NCI-H510A (cell line): ENCODE measurements around the gene PLD1.

Experiments
- DNase-seq: peaks from one replicate; lab custom pipeline; 2025; lab: John Stamatoyannopoulos, UW

The PLD1 gene

DNA sequence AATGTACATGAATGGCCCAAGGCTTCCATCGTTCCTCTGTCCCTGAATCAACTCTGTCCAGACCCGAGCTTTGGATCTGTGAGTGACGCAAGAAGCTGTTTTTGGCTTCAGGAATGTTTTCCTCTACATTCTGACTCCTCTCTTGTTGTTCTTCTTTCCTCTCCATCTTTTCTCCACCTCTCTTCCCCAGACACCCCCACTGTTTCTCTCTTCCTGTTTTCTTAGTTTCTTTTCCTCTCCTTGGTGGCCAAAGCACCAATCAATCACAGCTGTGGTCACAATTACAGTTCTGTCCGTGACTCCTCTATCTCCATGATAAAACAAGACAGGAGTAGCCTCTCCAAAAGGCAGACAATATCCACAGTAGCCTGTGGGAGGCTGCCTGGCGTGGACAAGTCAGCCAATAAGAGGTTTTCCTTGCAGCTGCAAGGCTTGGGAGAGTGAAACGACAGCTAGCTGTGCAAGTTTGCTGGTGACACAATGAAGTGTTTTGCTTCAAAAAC lies 28.0 kb upstream of the PLD1 start:
- DNase-seq, result no peak

DNA sequence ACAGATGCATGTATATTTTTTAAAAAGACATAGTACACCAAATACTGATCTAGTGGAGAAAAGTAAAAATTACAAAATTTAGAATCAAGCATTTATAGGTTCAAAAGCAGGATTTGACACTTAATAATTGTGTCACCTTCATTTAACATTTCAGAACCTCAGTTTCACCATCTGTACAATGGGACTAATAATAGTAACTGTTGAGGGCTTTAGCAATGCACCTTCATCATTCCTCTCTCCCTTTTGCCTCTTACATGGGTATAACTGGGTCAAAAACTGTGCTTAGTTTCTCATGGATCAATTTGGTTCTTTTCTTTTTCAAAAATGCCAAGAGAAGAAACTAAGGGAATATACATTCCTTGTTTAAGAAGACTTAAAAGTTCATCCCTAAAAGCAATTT lies 27.4 kb upstream of the PLD1 start:
- DNase-seq, result no peak

DNA sequence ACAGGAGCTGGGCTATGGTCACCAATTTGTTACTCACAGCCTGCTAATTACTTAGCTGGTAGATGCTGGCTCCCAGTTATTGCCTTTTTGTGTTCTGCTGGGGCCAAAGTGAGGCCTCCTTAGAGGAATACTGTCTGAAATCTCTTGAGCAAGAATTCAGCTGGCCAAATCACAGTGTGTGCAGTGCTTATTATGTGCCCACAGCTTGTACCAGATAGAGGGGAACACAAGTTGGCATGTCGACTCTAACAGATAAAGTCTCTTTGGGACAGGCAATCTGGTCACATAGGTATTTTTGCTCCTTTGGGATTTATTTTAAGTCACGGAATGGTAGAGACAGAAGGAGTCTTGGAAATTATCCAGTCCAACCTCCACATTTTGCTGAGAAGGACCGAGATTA lies 26.6 kb upstream of the PLD1 start:
- no peak for DNase-seq

DNA sequence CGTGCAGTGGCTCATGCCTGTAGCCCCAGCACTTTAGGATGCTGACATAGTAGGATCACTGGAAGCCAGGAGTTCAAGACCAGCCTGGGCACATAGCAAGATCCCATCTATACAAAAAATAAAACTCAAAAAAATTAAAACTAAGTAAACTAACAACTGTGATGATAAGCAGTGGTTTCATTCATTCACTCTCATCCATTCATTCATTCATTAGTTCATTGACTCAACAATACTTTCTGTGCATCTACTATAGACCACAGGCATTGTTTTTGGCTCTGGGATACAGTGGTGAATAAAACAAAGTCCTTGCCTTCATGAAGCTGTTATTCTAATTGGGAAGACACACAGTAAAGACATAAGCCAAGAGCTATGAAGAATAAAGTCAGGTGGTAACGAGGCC lies 25.3 kb upstream of the PLD1 start:
- no peak for DNase-seq

DNA sequence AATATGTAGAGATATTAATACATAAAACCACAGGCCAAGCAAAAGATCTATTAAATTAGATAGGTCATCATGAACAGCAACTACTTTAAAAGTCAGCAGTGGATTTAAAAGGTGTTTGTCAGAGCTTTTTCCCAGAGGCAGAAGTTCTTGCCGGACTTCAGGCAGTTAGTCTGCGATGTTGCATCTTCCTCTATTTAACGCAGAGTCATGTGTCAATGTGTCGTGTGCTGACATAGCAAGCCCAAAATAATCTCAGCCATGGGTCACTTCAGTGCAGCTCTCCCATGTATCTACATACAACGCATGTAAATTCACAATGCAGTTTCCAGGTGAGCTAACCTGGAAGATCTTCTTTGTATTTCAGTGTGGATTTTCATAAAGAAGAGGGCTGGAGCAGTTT lies 24.8 kb upstream of the PLD1 start:
- no peak for DNase-seq

DNA sequence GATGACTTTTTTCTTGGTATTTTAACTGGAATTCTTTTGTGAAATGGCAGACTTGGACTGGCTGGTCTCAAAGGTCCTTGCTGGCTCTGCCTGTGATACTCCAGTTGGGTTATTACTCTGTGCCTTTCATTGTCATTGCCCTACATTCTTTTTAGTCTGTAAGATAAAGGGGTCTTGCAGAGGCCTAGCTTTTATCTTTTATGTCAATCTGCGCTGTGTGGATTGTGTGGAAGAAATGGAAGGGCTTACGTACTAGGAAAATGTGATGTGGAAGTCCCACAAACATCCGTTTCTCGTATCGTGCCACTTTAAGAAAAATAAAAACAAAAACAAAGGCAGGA lies 24.1 kb upstream of the PLD1 start:
- no peak for DNase-seq

DNA sequence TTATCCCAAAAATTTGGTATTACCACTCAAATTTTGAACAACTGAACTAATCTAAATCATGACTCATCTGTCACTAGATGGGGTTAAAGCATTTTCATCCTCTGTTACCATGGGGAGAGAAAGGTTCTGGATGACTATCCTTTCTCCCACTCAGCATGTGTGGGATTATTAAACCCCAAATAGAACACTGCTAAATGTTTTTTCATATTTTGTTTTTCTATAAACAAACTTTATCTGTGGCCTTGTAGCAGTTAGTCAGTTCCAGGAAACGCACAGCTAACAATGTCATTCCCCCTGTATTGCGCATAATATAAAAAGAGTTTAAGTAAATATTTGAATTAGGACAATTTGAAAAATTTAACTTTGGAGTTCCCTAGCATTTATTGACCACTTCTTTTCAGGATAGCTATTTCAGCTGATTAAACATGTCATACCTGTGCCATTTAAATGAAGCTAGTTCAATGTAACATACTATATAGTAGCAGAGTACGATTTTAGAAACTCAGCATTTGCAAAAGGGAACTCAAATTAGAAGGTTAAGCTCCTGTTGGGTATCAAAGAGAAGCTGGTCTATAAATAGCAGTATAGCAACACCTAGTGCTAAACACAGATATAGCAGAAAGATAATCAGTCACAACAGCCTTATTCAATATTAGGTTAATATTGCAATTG lies 23.6 kb upstream of the PLD1 start:
- DNase-seq, result no peak

DNA sequence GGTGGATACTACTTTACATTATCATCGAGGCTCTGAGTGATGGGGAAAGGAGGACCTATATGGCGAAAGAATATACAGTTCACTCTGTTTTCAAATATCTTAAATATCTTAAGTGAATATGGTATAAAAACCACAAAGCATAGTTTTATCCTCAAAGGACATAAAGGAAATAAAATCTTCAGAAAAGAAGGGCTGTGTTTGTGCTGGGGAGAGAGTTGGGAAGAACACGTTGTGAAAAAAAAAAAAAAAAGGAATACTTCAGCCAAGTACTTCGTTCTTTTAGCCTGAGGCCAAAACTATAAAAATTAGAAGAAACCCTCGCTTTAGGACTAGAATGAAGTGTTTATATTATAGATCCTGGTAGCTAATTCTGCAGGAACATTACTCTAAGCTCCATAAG lies 22.7 kb upstream of the PLD1 start:
- no peak for DNase-seq

DNA sequence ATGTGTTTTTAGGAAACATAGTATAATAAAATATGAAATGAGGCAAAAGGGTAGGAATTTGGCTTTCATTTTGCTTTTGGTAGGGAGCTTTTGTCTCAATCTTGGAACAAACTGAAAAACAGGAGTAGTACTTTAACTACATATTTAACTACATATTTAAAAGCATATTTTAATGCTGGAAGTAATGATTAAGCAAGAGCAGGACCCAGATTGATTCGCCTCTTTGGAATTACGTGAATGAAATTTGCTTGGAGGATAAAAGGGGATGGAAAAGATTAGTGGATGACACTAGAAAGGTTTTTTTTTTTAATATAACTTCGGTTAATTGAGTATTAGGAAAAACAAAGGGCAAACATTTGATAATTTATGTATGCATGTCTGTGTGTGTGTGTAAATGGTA lies 21.7 kb upstream of the PLD1 start:
- no peak for DNase-seq

DNA sequence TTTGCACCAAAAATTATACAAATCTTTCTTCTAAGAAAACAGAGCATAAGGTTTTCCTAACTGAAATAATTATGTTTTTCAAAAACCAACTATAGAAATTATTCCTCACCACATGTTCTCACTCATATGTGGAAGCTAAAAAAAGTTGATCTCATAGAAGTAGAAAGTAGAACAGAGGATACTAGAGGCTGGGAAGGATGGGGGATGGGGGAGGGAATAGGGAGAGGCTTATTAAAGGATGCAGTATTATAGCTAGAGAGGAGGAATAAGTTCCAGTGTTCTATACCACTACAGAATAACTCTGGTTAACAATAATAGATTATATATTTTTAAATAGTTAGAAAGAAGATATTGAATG lies 20.2 kb upstream of the PLD1 start:
- DNase-seq, result no peak

DNA sequence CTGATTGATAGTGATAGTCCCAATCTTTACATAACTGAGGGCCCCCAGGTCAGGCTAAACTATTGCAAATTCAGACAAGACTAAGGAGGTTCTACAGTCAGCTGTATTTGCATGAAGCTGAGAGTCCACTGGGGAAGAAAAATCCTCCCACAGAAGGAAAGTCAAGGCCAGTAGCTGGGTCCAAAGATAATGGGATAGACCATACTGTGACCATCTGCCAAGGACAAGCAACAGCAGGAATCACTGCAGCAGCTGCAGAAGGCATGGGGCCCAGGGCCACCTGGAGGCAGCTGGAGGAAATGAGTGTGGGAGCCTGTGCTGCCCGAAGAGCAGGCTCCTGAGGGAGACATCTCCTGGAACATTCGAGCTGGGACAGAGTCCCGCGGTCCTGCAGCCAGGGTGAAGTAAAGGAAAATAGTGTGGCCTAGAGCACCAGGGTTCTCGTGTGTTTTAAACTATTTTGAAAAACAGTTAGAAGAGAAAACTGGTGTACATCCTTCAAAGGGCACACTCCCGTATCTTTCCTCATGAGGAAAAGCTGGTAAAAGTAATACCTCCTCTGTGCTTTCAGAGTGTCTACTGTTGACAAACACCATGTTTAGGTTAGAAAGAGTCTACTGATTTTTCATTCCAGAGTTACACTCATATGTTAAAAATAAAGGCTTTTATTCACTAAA lies 19.7 kb upstream of the PLD1 start:
- peak; percentile 71 for DNase-seq

DNA sequence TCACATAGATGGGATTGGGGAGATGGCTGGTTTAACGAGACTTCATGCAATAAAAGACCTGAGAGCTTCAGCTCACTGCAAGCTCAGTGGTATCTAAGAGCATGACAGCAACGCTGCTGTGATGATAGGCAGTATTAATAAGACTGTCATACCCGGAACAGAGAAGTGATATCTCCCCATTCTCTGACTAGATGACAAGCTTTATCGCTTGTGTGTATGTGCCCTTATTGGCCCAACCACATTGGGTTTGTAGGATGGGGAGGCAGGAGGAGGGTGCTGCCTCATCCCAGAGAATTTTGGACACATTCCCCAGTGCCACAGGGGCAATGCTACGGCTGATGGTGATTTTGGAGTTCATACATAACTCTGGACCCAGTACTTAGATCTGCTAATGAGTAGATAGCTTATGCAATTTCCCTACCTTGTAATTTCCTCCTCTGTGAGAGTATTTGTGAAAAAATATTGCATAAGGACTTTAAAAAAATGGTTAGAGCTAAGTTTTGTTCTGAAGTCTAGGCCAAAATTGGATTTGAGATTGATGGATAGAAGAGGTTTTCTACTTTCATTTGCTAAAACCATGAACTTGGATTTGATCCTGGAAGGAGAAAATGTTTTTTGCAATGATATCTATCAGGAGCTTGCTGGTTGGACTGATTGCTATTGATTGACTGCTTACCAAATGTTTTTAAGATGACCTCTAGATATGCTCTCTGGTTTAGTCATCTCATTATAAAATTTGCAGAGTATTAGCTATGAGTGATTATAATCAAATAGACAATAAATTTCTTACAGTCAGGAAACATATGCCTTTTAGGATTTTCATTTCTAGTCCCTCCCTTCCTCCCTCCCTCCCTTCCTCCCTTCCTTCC lies 18.9 kb upstream of the PLD1 start:
- DNase-seq, result no peak

DNA sequence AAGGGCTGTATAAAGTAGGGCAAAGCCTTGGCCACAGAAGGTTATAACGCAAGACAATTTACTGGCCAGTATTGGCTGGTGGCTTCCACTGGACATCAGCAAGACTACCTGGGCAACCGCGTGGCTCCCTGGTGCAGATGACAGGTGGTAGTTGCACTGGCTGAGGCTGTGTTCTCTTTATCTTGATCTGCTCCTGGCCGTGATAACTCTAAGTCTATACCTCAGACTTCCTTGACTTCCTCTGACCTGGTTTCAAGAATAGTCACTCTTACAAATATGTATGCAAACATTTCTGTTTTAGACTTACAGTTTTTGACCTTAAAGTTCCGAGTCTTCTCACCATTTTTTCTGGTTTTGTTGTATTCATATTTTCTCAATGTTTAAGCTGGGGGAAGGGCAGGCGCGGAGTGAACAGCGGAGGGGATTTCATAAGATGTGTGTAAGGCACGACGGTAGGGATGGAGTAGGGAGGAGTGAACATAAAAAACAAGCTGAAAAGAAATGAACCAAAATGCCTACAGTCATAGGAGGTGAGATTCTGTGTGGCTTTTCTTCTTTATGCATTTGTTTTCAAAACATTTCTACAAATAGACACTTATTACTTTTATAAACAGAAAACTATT lies 17.7 kb upstream of the PLD1 start:
- DNase-seq, result no peak

DNA sequence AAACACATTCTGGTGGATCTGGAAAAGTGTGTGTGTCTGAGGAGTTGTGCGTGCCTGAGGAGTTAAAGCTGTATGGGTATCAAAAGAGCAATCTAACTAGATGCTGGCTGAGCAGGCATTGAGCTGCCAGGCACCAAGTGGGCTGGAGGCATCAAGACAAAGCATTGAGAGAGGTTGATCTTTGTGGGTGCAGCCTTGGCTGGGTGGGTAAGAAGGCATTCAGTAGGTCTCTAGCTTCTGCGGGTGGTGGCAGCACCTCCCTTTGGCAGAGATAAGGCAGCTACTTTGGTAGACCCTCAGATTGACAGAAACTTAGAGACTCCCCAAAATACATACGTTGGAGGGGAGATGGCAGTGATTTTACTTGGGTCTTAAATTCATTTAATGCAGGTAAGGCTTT lies 17.1 kb upstream of the PLD1 start:
- DNase-seq, result no peak

DNA sequence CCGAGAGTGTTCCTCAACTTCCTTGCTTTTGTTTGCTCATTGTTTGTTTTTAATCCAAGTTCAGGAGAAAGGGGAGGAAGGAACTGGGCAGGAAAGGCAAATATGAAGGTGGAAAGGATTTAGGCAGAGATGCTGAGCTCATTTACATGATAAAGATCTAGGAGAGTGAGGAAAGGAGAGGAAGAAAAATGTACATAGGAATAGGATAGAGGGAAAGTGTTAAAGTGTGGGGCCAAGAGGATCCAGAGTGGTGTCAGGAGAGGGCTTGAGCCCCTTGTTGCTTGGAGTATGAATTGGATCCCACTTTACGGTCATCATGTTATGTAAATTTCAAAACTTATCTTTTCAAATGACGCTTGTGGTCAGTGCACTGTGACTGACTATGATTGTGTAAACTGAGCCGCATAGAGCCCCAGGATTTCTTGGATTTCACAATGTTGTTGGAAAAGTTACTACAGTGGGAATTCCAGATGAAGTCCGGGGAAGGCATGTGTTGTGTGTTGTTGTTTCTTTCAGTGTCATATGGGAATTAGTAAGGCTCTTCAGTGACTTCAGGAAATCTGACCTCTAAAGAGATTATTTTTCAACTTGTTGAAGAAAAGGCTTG lies 15.0 kb upstream of the PLD1 start:
- no peak for DNase-seq

DNA sequence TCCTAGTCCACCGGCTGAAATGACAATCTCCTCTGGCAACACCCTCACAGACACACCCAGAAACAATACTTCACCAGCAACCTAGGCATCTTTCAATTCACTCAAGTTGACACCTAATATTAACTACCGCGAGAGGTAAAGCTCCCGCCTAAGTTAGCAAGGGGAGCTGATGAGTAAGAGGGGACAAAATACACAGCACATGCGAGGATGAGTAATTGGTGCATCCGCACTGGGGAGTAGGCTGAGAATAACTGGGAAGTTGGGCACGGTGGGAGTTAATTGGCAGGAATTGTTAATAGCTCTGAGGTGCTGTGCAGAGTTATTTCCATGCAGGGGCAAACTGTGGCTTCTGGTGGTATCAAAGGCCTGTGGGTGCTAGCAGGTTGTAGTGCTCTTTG lies 14.5 kb upstream of the PLD1 start:
- no peak for DNase-seq

DNA sequence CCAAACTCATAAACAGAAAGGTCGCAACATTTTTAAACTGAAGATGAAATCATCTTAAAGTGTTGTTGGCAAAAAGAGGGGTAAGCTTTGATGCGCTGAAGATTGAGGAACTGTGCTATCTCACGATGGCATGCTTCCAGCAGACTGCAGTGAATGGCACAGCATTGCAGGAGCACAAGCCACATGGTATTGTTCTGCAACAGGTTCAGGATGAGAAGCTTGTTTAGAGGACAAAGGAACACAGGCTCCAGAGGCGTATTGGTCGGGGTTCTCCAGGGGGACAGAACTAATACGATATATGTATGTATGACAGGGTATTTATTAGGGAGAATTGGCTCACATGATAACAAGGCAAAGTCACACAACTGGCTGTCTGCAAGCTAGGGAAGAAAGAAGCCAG lies 13.8 kb upstream of the PLD1 start:
- no peak for DNase-seq

DNA sequence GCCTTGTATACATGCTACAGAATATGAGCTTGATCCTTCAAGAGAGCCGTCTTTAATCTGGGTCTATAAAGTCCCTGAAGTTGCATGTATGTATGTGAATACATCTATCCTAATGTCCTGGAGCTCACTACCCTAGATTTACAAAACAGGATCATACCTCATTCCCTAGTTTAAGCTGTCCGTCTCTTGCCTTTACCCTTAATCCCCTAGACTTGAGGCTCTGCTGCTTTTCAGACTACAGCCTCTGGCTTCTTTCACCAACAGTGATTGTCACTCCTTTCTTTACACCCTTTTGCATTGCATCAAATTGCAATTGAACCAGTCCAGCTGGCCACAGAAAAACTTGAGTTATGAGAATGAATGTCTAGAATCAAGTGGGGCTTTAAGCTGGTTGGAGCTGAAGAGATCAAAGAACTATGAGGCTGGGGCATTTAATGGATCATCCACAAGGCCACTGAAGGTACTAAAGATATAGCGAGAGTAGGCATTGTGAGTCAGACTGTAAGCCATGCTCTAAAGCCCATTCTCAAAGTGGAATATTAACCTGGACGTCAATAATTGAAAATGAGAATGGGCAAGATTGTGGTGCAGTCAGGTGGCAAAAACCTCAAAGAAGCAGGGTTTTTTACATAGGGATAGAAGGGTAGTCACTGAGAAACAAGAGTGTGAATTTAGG lies 12.3 kb upstream of the PLD1 start:
- DNase-seq, result no peak

DNA sequence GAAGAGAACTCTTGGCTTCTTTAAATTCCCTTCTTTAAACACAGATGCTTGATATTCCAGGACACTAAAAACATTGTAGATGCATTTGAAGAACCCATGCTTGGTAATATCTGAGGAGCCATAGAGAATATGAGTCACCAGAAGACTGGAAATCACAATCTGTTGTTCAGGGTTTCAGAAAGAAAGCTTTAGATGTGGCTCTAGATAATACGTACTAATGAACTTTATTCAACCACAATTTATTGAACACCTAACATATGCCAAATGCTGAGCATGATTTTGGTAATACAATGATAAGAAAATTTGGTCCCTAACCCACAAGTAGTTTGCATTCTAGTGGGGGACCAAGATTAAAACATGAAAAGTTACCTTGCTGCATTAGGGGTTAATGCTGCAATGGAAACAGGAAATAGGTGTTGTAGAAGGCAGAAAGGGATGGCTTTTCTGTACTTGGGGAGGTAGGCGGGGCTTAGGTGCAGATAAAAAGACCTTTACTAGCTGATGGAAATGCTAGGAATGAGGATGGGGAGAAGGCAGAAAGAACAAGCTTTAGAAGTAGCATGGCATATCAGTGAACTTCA lies 11.6 kb upstream of the PLD1 start:
- DNase-seq, result no peak

DNA sequence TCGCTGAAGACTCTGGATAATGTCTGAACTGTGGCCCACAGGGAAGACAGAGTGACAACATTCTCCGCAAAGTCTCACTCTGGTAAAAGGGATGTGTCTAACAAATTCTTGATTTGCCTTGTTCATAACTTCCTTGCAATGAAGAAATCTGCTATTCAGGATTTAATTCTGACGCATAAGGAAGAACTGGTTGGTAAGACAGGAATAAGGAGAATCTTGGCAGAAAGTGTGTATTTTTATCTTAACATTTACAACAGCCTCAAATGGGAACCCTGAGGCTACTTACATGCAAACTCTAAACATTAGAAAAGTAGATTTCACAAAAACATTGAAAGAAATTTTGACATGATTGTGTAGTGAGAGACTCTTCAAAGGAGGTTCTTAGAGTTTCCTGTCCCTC lies 10.8 kb upstream of the PLD1 start:
- no peak for DNase-seq

DNA sequence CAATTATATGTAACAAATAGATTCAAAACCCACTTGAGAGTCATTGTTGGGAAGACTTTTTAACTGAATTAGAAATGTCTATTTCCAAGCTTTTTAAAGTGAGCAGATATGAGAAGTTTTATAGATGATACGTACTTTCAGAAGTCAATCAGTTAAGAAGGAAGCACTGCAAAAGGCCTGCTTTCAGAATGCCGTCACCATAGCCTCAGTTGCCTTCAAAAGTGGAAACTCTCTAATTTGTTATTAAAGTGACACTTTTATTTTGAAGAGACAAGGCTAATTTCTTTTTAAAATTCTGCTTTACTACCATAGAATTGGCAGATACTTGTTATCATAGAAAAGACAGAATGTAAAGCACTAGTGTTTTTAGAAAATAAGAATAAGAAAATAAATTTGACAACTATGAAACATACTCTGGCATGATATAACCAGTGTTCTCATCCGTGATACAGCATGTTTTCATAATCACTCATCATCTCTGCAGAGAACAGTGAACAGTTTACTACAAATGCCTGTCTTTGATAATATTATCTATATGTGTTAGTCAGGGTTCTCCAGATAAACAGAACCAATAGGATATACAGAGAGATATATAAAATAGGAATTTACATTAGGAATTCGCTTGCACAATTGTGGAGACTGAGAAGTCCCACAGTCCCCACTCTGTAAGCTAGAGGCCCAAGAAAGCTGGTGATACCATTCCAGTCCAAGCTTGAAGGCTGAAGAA lies 7.0 kb upstream of the PLD1 start:
- DNase-seq, result no peak
